ENCODE data around the gene SALL4.

The SALL4 gene

GRCh38 chr20:51735728-51736600 lies 66.4 kb downstream of the SALL4 start:
- no peak for DNase-seq (ENCODE audit: low spot score)

DNA sequence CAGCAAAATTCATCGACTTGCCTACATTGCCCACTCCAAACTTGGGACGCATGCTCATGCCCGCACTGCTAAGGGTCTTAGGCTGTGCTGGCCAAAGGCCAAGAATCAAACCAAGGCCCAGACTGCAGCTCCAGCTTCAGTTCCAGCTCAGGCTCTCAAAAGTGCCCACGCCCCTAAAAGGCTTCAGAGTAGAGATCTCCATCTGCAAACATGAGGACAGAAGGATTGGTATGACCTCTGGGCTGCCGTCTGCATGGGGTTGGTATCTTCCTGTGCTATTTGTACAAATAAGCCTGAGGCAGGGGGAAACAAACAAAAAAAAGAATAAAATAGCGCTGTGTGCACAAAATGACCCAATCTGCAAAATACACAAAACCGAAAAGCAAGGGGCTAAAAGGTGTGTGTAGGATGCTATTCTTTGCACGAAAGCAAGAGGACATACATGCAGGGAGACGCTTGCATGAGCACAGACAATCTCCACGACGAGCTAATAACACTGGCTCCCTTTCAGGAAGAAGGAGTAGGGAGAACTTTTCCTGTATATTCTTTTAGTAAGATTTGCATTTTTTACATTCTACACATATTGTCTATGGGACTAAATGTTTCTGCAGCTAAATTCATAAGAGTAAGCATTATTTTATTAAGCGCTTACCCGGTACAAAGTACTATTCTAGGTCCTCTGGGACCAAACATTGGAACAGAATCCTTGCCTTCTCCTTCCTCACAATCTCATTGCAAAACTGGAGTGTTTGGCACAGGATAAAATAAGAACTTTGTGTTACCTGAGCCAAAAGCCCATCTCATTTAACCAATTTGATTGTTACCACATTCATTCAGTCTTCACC lies 67.2 kb downstream of the SALL4 start:
- DNase-seq (ENCODE audit: low spot score), result no peak

- no peak for DNase-seq (ENCODE audit: low spot score)
These were observed 69.3 kb downstream of the SALL4 start for GRCh38 chr20:51733070-51733469.

Measured in CD4-positive, alpha-beta T cell treated with Interleukin-15 for 4 hours (primary cell).